GM18867 (cell line): ENCODE results near the gene IGSF9.
"Not testable (repeated sequence)": the region's sequence is repeated elsewhere in the genome, so short reads cannot be mapped to it uniquely, and the experiment has no call there.

ENCODE experiments used
- ATAC-seq: cut with Tn5 transposase; IDR thresholded peaks from one replicate; pipeline ENCODE4 v1.9.1; 2021; ENCODE audit warnings: mild to moderate bottlenecking, moderate library complexity; ENCODE audit not compliant: unreplicated experiment

The IGSF9 gene

GRCh38 chr1:159921700-159922504, 23.5 kb downstream of the IGSF9 start:
- no peak for ATAC-seq

GRCh38 chr1:159921251-159921650, 24.2 kb downstream of the IGSF9 start:
- ATAC-seq, result peak; percentile 28

- ATAC-seq, result no peak
Measured at GRCh38 chr1:159920651-159921050, 24.8 kb downstream of the IGSF9 start.

GRCh38 chr1:159920202-159920601, 25.2 kb downstream of the IGSF9 start:
- no peak for ATAC-seq

GRCh38 chr1:159919236-159919865, 26.1 kb downstream of the IGSF9 start:
- no peak for ATAC-seq

- no peak for ATAC-seq
Measured at GRCh38 chr1:159918352-159919200, 26.8 kb downstream of the IGSF9 start.

- ATAC-seq, result no peak
Measured at GRCh38 chr1:159917533-159918351, 27.7 kb downstream of the IGSF9 start.

GRCh38 chr1:159916242-159917051, 29.0 kb downstream of the IGSF9 start:
- no peak for ATAC-seq

- no peak for ATAC-seq
Measured at GRCh38 chr1:159915571-159916241, 29.7 kb downstream of the IGSF9 start.

- no peak for ATAC-seq
Measured at GRCh38 chr1:159914252-159915018, 31.0 kb downstream of the IGSF9 start.

GRCh38 chr1:159913451-159914192, 31.8 kb downstream of the IGSF9 start:
- ATAC-seq, result no peak

- no peak for ATAC-seq
Measured at GRCh38 chr1:159911326-159912070, 33.9 kb downstream of the IGSF9 start.

GRCh38 chr1:159908031-159908940, 37.1 kb downstream of the IGSF9 start:
- ATAC-seq, result no peak

- no peak for ATAC-seq
Measured at GRCh38 chr1:159906960-159907359, 38.5 kb downstream of the IGSF9 start.

- not testable (repeated sequence) for ATAC-seq
Measured at GRCh38 chr1:159904036-159904435, 41.4 kb downstream of the IGSF9 start.

GRCh38 chr1:159902541-159902940, 42.9 kb downstream of the IGSF9 start:
- ATAC-seq, result no peak
